Activated effector memory CD4-positive, alpha-beta T cell treated with anti-CD3 and anti-CD28 coated beads, Interleukin-2, amount 50 U/mL, for 16 hours (primary cell): ENCODE results near the gene PLXNA4.

ENCODE experiments used
- DNase-seq: peaks from one replicate; pipeline ENCODE4 v3.0.0-alpha.2; 2020

PLXNA4 gene

GRCh38 chr7:132154695-132155471 is 421.4 kb downstream of the PLXNA4 start:
- no peak for DNase-seq

GRCh38 chr7:132154248-132154647 is 422.0 kb downstream of the PLXNA4 start:
- no peak for DNase-seq

- no peak for DNase-seq
These were observed 424.0 kb downstream of the PLXNA4 start for GRCh38 chr7:132152131-132152889.

GRCh38 chr7:132150711-132151110 is 425.6 kb downstream of the PLXNA4 start:
- DNase-seq, result no peak

GRCh38 chr7:132149436-132150304 is 426.6 kb downstream of the PLXNA4 start:
- DNase-seq, result no peak

- no peak for DNase-seq
These were observed 427.4 kb downstream of the PLXNA4 start for GRCh38 chr7:132148876-132149275.

- DNase-seq, result no peak
These were observed 430.8 kb downstream of the PLXNA4 start for GRCh38 chr7:132145466-132145865.

GRCh38 chr7:132145063-132145462 is 431.2 kb downstream of the PLXNA4 start:
- no peak for DNase-seq

GRCh38 chr7:132142006-132142405 is 434.3 kb downstream of the PLXNA4 start:
- no peak for DNase-seq

- DNase-seq, result no peak
These were observed 435.2 kb downstream of the PLXNA4 start for GRCh38 chr7:132141109-132141508.

- no peak for DNase-seq
These were observed 435.9 kb downstream of the PLXNA4 start for GRCh38 chr7:132140341-132140740.

GRCh38 chr7:132138817-132139216 is 437.5 kb downstream of the PLXNA4 start:
- DNase-seq, result no peak

GRCh38 chr7:132137681-132138080 is 438.6 kb downstream of the PLXNA4 start:
- no peak for DNase-seq

- no peak for DNase-seq
These were observed 440.4 kb downstream of the PLXNA4 start for GRCh38 chr7:132135746-132136385.

- no peak for DNase-seq
These were observed 441.3 kb downstream of the PLXNA4 start for GRCh38 chr7:132134814-132135445.

- no peak for DNase-seq
These were observed 442.8 kb downstream of the PLXNA4 start for GRCh38 chr7:132133501-132133900.

- no peak for DNase-seq
These were observed 445.1 kb downstream of the PLXNA4 start for GRCh38 chr7:132131196-132131595.

- no peak for DNase-seq
These were observed 445.8 kb downstream of the PLXNA4 start for GRCh38 chr7:132130497-132130896.

GRCh38 chr7:132125872-132126595 is 450.2 kb downstream of the PLXNA4 start:
- DNase-seq, result no peak

- DNase-seq, result no peak
These were observed 451.2 kb downstream of the PLXNA4 start for GRCh38 chr7:132125096-132125495.

- DNase-seq, result no peak
These were observed 451.7 kb downstream of the PLXNA4 start for GRCh38 chr7:132124575-132124974.

- DNase-seq, result no peak
These were observed 452.5 kb downstream of the PLXNA4 start for GRCh38 chr7:132123773-132124172.
